ENCODE measurements around the gene KPNB1. TPM values are rescaled to one million over a fixed set of nuclear protein-coding genes. Genes with fewer than 3 reads are reported as not detected.

KPNB1 gene
- total and polyA plus RNA-seq, 2 experiments from 2014 or later, result 274 to 599 TPM

DNA sequence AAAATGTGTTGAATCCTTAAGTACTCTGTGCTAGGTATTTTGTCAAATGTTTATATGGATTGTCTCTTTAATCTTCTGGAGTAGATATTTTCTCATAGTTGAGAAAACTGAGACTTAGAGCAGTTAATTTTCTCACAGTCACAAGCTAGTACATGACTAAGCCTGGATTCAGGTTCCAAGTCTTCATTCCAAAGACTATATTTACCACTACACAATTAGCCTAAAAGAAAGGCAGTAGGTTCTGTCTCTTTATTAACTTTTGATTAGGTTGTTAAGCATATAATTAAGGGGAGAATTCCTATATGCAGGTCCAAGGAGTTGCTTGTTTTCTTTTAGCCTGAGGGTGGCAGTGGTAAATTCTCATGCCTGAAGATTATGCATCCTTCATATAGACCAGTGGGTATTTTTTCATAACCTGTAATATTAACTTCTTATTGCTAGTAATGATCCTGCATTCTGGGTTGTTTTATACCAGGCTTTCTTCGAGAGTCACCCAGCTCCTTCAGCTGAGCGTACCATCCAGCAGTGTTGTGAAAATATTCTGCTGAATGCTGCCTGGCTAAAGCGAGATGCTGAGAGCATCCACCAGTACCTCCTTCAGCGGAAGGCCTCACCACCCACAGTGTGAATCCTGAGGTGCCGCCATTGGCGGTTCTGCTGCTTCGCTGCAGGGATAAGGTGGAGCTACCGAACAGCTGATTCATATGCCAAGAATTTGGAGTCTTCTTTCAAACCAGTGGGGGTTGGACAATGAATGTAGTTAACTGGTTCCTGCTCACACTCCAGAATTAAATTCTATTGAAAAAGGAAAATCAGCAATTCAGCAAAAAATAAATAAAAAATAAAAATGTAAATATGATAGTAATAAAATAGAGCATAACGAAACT lies 28.2 kb upstream of the KPNB1 start:
- peaks cover 31% of the 10 kb centered on the region for H3K36me3 ChIP-seq (ENCODE audit: insufficient read depth)
- H3K27me3 Mint-ChIP-seq (ENCODE audit: insufficient read depth, low read depth, poor library complexity), result no peaks in the 10 kb centered on the region
- peak; percentile 60 for DNase-seq (ENCODE audit: low spot score)
- 0 out of 2 replicates have a peak, but pooled peaks cover 4% of the 10 kb centered on the region for H3F3A ChIP-seq (replicated peaks; ENCODE audit: low read depth)
- no peak overlapping the region for H3K4me3 ChIP-seq
- 0 out of 2 replicates have a peak, but pooled peaks cover 5% of the 10 kb centered on the region for H3K4me1 ChIP-seq (ENCODE audit: insufficient read depth)
- no peaks in the 10 kb centered on the region for H3K79me2 ChIP-seq (replicated peaks; ENCODE audit: insufficient read depth)
- H2AFZ ChIP-seq, result no peak overlapping the region
- H3K4me2 ChIP-seq, result no peak overlapping the region
- peaks cover 51% of the 10 kb centered on the region for H3K36me3 Mint-ChIP-seq (ENCODE audit: low read depth)
- H4K20me1 ChIP-seq (replicated peaks; ENCODE audit: insufficient read depth), result no peaks in the 10 kb centered on the region; the same call in 1 of the 2 replicates
- TF ChIP-seq ZNF331 (CRISPR knock-in tag; IDR thresholded peaks at IDR 0.05; ENCODE audit: low read depth), result no peak
- TF ChIP-seq ZNF462 (CRISPR knock-in tag; IDR thresholded peaks at IDR 0.05), result no peak
- TF ChIP-seq EZH2phosphoT487 (IDR thresholded peaks at IDR 0.05; ENCODE audit: unreplicated experiment), result no peak
- TF ChIP-seq NANOG (IDR thresholded peaks at IDR 0.05; ENCODE audit: borderline replicate concordance), result no peak
- TF ChIP-seq POLR2AphosphoS5 (IDR thresholded peaks at IDR 0.05; ENCODE audit: low read depth), result no peak
- TF ChIP-seq, protein P1, sequence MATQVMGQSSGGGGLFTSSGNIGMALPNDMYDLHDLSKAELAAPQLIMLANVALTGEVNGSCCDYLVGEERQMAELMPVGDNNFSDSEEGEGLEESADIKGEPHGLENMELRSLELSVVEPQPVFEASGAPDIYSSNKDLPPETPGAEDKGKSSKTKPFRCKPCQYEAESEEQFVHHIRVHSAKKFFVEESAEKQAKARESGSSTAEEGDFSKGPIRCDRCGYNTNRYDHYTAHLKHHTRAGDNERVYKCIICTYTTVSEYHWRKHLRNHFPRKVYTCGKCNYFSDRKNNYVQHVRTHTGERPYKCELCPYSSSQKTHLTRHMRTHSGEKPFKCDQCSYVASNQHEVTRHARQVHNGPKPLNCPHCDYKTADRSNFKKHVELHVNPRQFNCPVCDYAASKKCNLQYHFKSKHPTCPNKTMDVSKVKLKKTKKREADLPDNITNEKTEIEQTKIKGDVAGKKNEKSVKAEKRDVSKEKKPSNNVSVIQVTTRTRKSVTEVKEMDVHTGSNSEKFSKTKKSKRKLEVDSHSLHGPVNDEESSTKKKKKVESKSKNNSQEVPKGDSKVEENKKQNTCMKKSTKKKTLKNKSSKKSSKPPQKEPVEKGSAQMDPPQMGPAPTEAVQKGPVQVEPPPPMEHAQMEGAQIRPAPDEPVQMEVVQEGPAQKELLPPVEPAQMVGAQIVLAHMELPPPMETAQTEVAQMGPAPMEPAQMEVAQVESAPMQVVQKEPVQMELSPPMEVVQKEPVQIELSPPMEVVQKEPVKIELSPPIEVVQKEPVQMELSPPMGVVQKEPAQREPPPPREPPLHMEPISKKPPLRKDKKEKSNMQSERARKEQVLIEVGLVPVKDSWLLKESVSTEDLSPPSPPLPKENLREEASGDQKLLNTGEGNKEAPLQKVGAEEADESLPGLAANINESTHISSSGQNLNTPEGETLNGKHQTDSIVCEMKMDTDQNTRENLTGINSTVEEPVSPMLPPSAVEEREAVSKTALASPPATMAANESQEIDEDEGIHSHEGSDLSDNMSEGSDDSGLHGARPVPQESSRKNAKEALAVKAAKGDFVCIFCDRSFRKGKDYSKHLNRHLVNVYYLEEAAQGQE (IDR thresholded peaks at IDR 0.05; ENCODE audit: unreplicated experiment), result no peak
- TF ChIP-seq CTCF (conservative IDR thresholded peaks at IDR 0.05; ENCODE audit: low read depth in 2 of 2), result no peak
- TF ChIP-seq EZH2 (IDR thresholded peaks at IDR 0.05; ENCODE audit: low read depth, unreplicated experiment), result no peak
- no peak for TF ChIP-seq ZNF114 (CRISPR knock-in tag; IDR thresholded peaks at IDR 0.05)
- no peak for TF ChIP-seq JUNB (IDR thresholded peaks at IDR 0.05; ENCODE audit: unreplicated experiment)
- TF ChIP-seq STAT1 (IDR thresholded peaks at IDR 0.05; ENCODE audit: unreplicated experiment), result no peak
- TF ChIP-seq CREB1 (CRISPR knock-in tag; IDR thresholded peaks at IDR 0.05; ENCODE audit: low read depth), result no peak
- TF ChIP-seq ETS1 (IDR thresholded peaks at IDR 0.05), result no peak
- H3K27ac Mint-ChIP-seq, result 0 out of 2 replicates have a peak overlapping the region, but pooled peaks have one; percentile 40
- H3K9me3 Mint-ChIP-seq, result no peaks in the 10 kb centered on the region
- no peaks in the 10 kb centered on the region for H3K9me2 ChIP-seq (ENCODE audit: insufficient read depth)
- H3K27ac ChIP-seq (ENCODE audit: low read depth), result peak overlapping the region; percentile 50; the same call in 1 of the 2 replicates
- no peaks in the 10 kb centered on the region for H3K27me3 ChIP-seq (ENCODE audit: insufficient read depth)
- H3K4me1 Mint-ChIP-seq, result peaks cover 15% of the 10 kb centered on the region; the same call in 2 of the 3 replicates
- no peak overlapping the region; the same call in 2 of the 3 replicates for H3K4me3 Mint-ChIP-seq
- ATAC-seq, result peak; percentile 89
